ENCODE data around the gene RIBC2.
"Not testable (repeated sequence)": the region's sequence is repeated elsewhere in the genome, so short reads cannot be mapped to it uniquely, and the experiment has no call there.

Gene RIBC2

DNA sequence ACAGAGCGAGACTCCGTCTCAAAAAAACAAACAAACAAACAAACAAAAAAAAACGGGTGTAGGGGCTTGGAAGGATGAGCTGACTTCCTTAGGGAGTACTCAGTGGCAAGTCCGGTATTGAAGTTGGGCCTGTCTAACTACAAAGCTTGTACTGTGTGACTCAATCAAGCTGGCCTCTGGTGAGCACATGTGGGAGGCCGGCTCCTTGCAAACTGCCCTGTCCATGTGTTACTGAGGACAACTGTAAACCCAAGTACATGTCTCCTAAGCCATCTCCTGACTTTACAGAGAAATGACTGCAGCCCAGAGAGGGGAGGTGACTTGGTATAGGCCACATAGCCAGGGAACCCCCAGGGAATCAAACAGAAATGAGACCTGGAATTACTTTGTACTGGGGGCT is 11.6 kb downstream of the RIBC2 start:
- DNase-seq: no peak

- DNase-seq: no peak
These were observed 12.2 kb downstream of the RIBC2 start for GRCh38 chr22:45425531-45426265.

GRCh38 chr22:45426387-45426786 is 12.9 kb downstream of the RIBC2 start:
- DNase-seq: no peak

DNA sequence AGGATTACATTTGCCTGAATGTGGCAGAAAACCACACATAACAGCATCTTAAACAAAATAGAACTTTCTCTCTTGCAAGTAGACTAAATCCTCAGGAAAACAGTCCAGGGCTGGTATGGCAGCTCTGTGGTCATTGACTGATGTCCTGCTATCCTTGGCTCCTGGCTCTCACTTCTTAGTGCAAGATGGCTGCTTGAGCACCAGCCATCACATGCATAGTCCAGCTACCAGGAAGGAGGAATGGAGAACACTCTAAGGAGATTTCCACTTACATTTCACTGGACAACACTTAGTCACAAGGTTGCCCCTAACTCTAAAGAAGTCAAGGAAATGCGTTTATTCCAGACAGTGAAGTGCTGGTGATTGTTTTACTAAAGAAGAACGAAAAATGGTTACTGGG is 13.6 kb downstream of the RIBC2 start:
- DNase-seq: no peak

GRCh38 chr22:45428391-45429385 is 15.2 kb downstream of the RIBC2 start:
- DNase-seq: no peak

GRCh38 chr22:45429424-45429823 is 15.9 kb downstream of the RIBC2 start:
- no peak for DNase-seq

DNA sequence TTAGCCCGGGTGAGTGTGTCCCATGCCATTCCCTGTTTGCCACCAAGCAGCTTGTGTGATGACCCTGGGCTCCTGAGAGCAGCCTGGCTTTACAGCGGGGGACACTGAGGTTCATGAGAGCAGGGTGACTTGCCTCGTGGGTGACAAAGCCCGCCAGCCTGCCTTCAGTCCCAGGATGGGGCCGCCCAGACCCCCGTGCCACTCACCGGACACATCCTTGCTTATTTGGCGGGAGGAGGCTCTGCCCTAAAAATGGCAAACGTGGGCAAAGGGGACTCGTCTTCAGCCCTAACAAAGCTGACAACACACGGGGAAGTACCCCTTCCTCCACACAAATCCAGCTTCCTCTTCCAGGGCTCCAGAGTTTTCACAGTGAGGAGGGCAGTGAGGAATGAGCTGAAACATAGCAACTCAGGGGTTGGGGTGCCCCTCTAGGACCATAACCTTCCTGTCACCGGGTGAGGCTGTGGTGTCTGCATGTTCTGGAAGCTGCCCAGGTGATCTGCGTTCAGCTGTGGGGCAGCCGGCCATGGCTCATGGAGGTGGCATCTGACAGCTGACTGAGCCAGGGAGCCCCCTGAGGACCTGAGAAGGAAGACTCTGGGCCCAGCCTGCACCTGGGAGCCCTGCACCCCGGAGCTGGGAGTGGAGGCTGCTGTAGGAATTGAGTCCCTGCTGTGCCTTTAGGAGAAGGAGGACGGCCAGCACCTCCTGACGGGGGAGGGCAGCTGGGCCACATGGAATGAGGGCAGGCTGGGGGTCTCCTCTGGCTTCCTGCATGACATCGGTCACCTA is 16.7 kb downstream of the RIBC2 start:
- DNase-seq: no peak

GRCh38 chr22:45430871-45431270 is 17.4 kb downstream of the RIBC2 start:
- DNase-seq: no peak

DNA sequence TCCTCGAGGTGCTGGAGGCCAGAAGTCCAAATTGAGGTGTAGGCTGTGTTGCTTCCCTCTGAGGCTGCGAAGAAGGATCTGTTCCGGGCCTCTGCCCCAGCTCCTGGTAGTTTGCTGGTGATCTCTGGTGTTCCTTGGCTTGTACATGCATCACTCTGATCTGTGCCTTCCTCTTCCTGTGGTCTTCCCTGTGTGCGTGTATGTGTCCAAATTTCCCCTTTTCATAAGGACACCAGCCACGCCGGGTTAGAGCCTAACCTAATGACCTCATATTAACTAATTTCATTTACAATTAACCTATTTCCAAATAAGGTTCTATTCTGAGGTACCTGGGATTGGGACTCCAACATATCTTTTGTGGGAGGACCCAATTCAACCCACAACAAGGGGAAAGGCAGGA is 21.5 kb downstream of the RIBC2 start:
- no peak for DNase-seq

DNA sequence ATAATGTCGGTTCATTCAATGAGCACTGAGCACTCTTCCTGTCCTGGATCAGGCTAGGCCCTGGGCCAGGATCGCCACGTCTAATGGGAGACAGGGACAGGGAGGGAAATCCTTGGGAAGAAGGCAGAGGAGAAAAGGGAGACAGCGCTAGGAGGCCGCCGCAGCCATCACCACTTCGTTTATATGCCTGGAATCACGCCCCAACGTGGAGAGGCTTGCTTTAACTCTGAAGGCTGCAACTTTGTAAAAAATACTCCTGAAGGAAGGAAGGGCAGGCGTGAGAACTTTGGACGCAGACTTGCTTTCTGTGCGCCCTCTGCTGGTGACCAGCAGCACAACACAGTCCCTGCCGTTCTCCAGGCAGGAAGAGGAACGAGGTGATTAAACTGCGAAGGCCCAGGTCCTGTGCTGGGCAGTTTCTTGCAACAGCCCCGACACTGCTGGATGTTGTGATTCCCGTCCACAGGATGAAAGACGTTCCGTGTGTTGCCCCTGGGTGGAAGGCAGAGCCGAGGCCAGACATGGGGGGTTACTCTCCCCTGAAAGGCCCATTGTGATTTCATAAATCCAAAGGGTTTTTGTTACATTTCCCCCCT is 22.1 kb downstream of the RIBC2 start:
- DNase-seq: peak; percentile 77

DNA sequence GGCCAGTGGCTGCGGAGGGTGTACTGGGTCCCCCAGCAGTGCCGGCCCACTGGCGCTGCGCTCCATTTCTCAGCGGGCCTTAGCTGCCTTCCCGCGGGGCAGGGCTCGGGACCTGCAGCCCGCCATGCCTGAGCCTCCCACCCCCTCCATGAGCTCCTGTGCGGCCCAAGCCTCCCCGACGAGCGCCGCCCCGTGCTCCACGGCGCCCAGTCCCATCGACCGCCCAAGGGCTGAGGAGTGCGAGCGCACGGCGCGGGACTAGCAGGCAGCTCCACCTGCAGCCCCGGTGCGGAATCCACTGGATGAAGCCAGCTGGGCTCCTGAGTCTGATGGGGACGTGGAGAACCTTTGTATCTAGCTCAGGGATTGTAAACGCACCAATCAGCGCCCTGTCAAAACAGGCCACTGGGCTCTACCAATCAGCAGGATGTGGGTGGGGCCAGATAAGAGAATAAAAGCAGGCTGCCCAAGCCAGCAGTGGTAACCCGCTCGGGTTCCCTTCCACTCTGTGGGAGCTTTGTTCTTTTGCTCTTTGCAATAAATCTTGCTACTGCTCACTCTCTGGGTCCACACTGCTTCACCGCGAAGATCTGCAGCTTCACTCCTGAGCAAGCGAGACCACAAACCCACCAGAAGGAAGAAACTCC is 23.5 kb downstream of the RIBC2 start:
- not testable (repeated sequence) for DNase-seq

- no peak for DNase-seq
These were observed 24.8 kb downstream of the RIBC2 start for GRCh38 chr22:45438336-45438735.

DNA sequence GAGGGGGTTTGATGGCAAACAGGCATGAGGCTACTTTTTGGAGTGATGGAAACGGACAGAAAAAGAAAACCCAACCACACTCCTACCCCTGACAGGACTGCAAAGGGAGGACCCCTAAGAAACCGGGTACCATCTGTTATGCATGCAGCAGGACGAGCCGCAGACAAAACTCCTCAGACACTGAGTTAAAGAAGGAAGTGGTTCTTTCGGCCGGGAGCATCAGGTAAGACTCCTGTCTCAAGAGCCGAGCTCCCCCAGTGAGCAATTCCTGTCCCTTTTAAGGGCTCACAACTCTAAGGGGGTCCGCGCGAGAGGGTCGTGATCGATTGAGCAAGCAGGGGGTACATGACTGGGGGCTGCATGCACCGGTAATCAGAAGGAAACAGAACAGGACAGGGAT is 27.2 kb downstream of the RIBC2 start:
- DNase-seq: not testable (repeated sequence)

- DNase-seq: peak; percentile 22
These were observed 27.6 kb downstream of the RIBC2 start for GRCh38 chr22:45441138-45441537.

DNA sequence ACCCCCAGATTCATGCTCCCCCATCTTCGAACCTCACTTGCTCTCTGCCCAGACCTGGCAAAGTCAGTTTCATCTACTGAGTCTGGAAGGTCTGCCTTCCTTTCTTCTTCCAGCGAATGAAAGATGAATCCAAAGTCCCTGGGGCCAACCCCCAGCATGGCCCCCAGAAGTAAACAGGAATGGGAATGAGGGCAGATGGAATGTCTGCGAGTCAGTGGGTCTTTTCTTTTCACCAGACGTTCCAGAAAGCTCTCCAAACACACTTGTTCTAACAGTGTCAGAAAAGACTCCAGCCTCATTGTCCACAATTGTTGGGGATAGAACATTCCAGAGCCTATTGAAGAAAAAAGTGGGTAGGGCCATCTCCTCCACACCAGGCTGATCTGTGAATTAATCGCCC is 28.6 kb downstream of the RIBC2 start:
- DNase-seq: no peak

DNA sequence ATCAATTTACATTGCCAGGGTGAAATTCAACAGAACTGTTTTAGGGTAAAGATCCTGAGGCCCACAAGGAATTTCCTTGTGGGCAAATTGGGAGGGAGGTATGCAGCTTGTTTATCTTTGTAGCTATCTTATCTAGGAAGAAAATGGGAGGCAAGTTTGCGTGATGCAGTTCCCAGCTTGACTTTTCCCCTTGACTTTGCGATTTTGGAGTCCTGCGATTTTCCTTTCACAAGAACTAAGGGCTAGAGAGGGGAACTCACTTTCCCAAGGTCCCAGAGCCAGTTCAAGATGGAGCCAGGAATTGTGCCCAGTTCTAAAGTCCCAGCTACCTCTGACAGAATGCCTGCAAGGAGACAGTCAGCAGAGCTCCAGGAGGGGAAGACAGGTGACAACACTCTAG is 30.7 kb downstream of the RIBC2 start:
- no peak for DNase-seq

- no peak for DNase-seq
These were observed 31.7 kb downstream of the RIBC2 start for GRCh38 chr22:45445031-45445710.

- no peak for DNase-seq
These were observed 32.7 kb downstream of the RIBC2 start for GRCh38 chr22:45446216-45446615.

DNA sequence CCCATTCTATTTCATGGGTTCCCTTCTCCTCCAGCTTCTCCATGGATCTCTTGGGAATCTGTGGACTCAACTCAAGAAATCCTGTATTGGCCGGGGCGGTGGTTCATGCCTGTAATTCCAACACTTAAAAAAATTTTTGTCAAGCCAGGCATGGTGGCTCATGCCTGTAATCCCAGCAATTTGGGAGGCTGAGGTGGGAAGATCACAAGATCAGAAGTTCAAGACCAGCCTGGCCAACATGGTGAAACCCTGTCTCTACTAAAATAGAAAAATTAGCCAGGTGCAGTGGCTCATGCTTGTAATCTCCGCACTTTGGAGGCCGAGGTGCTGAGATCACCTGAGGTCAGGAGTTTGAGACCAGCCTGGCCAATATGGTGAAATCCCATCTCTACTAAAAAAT is 34.1 kb downstream of the RIBC2 start:
- not testable (repeated sequence) for DNase-seq

- no peak for DNase-seq
These were observed 34.9 kb downstream of the RIBC2 start for GRCh38 chr22:45448431-45448830.

DNA sequence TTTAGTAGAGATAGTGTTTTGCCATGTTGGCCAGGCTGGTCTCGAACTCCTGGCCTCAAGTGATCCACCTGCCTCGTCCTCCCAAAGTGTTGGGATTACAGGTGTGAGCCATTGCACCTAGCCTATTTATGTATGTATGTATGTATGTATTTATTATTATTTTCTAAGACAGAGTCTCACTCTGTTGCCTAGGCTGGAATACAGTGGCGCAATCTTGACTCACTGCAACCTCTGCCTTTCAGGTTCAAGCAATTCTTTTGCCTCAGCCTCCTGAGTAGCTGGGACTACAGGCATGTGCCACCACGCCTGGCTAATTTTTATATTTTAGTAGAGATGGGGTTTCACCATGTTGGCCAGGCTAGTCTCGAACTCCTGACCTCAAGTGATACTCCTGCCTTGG is 35.9 kb downstream of the RIBC2 start:
- DNase-seq: not testable (repeated sequence)
